ENCODE data around the gene OR7A10. TPM values are rescaled to one million over a fixed set of nuclear protein-coding genes. Genes with fewer than 3 reads are reported as not detected.

The OR7A10 gene
- total RNA-seq, 4 donors from 2014 or later = not detected

GRCh38 chr19:14835011-14835410 lies 13.7 kb downstream of the OR7A10 start, which contains the start of the genes OR7A5 and OR7C1:
TSS of gene OR7A5 (minus strand) at chr19:14835185. CDS start at chr19:14828241, 6,944 bp downstream.
TSS of gene OR7C1 (minus strand) at chr19:14835185. CDS start at chr19:14800136, 35,049 bp downstream.
- no peak within 1 kb of the TSS for H3K27ac ChIP-seq
- H3K27me3 ChIP-seq = peaks cover 9% of the 10 kb centered on the region
- peaks cover 0 to 3% (median 0%) of the 10 kb centered on the region in 3 donors for H3K9me3 ChIP-seq
- WGBS, 2 donors (ENCODE audit: low coverage in 1 of 2) = 0% methylated on average over 1 of the region's 1 CpG
- no peaks in the 10 kb centered on the region for H3K4me1 ChIP-seq
- no peak within 1 kb of the TSS for H3K4me3 ChIP-seq
- no peaks in the 10 kb centered on the region for H3K36me3 ChIP-seq
- no peak for ATAC-seq
- no peak for TF ChIP-seq CTCF (IDR thresholded peaks at IDR 0.05)
- TF ChIP-seq EP300 (IDR thresholded peaks at IDR 0.05) = no peak
- TF ChIP-seq POLR2AphosphoS5 (IDR thresholded peaks at IDR 0.05) = no peak
- no peak for TF ChIP-seq POLR2A (IDR thresholded peaks at IDR 0.05)

- Histone ChIP-seq H3K27me3 (peaks cover 14% of the 10 kb centered on the region), H3K4me3 (no peak overlapping the region), H3K4me1 (no peaks in the 10 kb centered on the region), H3K27ac (no peak overlapping the region), H3K36me3 (no peaks in the 10 kb centered on the region), H3K9me3 (peaks cover 0 to 3% (median 0%) of the 10 kb centered on the region in 3 donors)
- WGBS, 2 donors (ENCODE audit: low coverage in 1 of 2) = 41 to 73% methylated on average over 4 of the region's 4 CpGs
- ATAC-seq = no peak
- TF ChIP-seq CTCF (IDR thresholded peaks at IDR 0.05) = no peak
- TF ChIP-seq POLR2AphosphoS5 (IDR thresholded peaks at IDR 0.05) = no peak
- TF ChIP-seq POLR2A (IDR thresholded peaks at IDR 0.05) = no peak
- no peak for TF ChIP-seq EP300 (IDR thresholded peaks at IDR 0.05)
These were observed 18.0 kb downstream of the OR7A10 start for GRCh38 chr19:14830702-14831101.

- Histone ChIP-seq H3K4me3 (no peak overlapping the region), H3K9me3 (peaks cover 0 to 11% (median 0%) of the 10 kb centered on the region in 3 donors), H3K36me3 (no peaks in the 10 kb centered on the region), H3K4me1 (no peaks in the 10 kb centered on the region), H3K27me3 (peaks cover 36% of the 10 kb centered on the region), H3K27ac (no peak overlapping the region)
- no peak for ATAC-seq
- TF ChIP-seq POLR2A (IDR thresholded peaks at IDR 0.05) = no peak
- TF ChIP-seq EP300 (IDR thresholded peaks at IDR 0.05) = no peak
- TF ChIP-seq CTCF (IDR thresholded peaks at IDR 0.05) = no peak
- TF ChIP-seq POLR2AphosphoS5 (IDR thresholded peaks at IDR 0.05) = no peak
- 83 to 94% methylated on average over 2 of the region's 2 CpGs for WGBS, 2 donors (ENCODE audit: low coverage in 1 of 2)
These were observed 22.7 kb downstream of the OR7A10 start for GRCh38 chr19:14826006-14826405.

GRCh38 chr19:14821937-14822336 lies 26.8 kb downstream of the OR7A10 start:
- 46 to 77% methylated on average over 2 to 6 of the region's 6 CpGs for WGBS, 2 donors (ENCODE audit: low coverage in 1 of 2)
- H3K27me3 ChIP-seq = peaks cover 30% of the 10 kb centered on the region
- no peaks in the 10 kb centered on the region for H3K4me1 ChIP-seq
- no peak overlapping the region for H3K27ac ChIP-seq
- ATAC-seq = no peak
- no peak overlapping the region for H3K4me3 ChIP-seq
- no peaks in the 10 kb centered on the region for H3K36me3 ChIP-seq
- H3K9me3 ChIP-seq = peaks cover 0 to 11% (median 0%) of the 10 kb centered on the region in 3 donors
- TF ChIP-seq POLR2AphosphoS5 (IDR thresholded peaks at IDR 0.05) (no peak), POLR2A (IDR thresholded peaks at IDR 0.05) (no peak), EP300 (IDR thresholded peaks at IDR 0.05) (no peak), CTCF (IDR thresholded peaks at IDR 0.05) (no peak)

GRCh38 chr19:14818588-14818987 lies 30.1 kb downstream of the OR7A10 start:
- H3K4me1 ChIP-seq = no peaks in the 10 kb centered on the region
- WGBS, 2 donors (ENCODE audit: low coverage in 1 of 2) = 74 to 75% methylated on average over 6 to 8 of the region's 8 CpGs
- peaks cover 6% of the 10 kb centered on the region for H3K27me3 ChIP-seq
- ATAC-seq = no peak
- TF ChIP-seq POLR2A (IDR thresholded peaks at IDR 0.05) = no peak
- TF ChIP-seq EP300 (IDR thresholded peaks at IDR 0.05) = no peak
- no peaks in the 10 kb centered on the region for H3K9me3 ChIP-seq
- no peaks in the 10 kb centered on the region for H3K36me3 ChIP-seq
- H3K27ac ChIP-seq = no peak overlapping the region
- H3K4me3 ChIP-seq = no peak overlapping the region
